ENCODE measurements around the gene TMIE. TPM values are rescaled to one million over a fixed set of nuclear protein-coding genes. Genes with fewer than 3 reads are reported as not detected.

TMIE gene
- total RNA-seq, 2 donors from 2014 or later = 0.18 to 1.6 TPM

GRCh38 chr3:46695177-46695961 is 5.8 kb upstream of the TMIE start:
- TF ChIP-seq POLR2AphosphoS5 (IDR thresholded peaks at IDR 0.05) = peak; percentile 16
- no peak for TF ChIP-seq CTCF (IDR thresholded peaks at IDR 0.05)
- TF ChIP-seq POLR2A (IDR thresholded peaks at IDR 0.05) = no peak
- H3K4me3 ChIP-seq = no peak overlapping the region
- no peaks in the 10 kb centered on the region for H3K27me3 ChIP-seq (replicated peaks; ENCODE audit: insufficient read depth)
- no peak for DNase-seq (ENCODE audit: low spot score)
- H3K4me1 ChIP-seq (replicated peaks) = peaks cover 5% of the 10 kb centered on the region
- H3K27ac ChIP-seq = no peak overlapping the region
- 82% methylated on average over 11 of the region's 11 CpGs for WGBS
- no peaks in the 10 kb centered on the region for H3K9me3 ChIP-seq
- H3K36me3 ChIP-seq = no peaks in the 10 kb centered on the region
- intact Hi-C loops (cut with DNase I) = no loop called here

GRCh38 chr3:46695962-46696894 is 5.0 kb upstream of the TMIE start:
- no peak overlapping the region for H3K27ac ChIP-seq
- peaks cover 7% of the 10 kb centered on the region for H3K4me1 ChIP-seq (replicated peaks)
- no peaks in the 10 kb centered on the region for H3K9me3 ChIP-seq
- H3K27me3 ChIP-seq (replicated peaks; ENCODE audit: insufficient read depth) = no peaks in the 10 kb centered on the region
- intact Hi-C loops (cut with DNase I) = no loop called here
- no peaks in the 10 kb centered on the region for H3K36me3 ChIP-seq
- 75% methylated on average over 4 of the region's 4 CpGs for WGBS
- no peak for TF ChIP-seq POLR2AphosphoS5 (IDR thresholded peaks at IDR 0.05)
- TF ChIP-seq CTCF (IDR thresholded peaks at IDR 0.05) = no peak
- TF ChIP-seq POLR2A (IDR thresholded peaks at IDR 0.05) = no peak
- DNase-seq (ENCODE audit: low spot score) = no peak
- no peak overlapping the region for H3K4me3 ChIP-seq

GRCh38 chr3:46699676-46700523 is 1.3 kb upstream of the TMIE start:
- intact Hi-C loops (cut with DNase I) = loop anchor here (10.0 kb wide), 3 partner anchors 165 to 625 kb away; partner anchors contain the start of gene MYL3
- no peak for DNase-seq (ENCODE audit: low spot score)
- H3K4me1 ChIP-seq (replicated peaks) = peaks cover 5% of the 10 kb centered on the region

More at GRCh38 chr3:46699676-46700523, 1.3 kb upstream of the TMIE start:
- H3K27ac ChIP-seq = no peak overlapping the region
- no peaks in the 10 kb centered on the region for H3K36me3 ChIP-seq
- WGBS = 90% methylated on average over 8 of the region's 8 CpGs
- no peaks in the 10 kb centered on the region for H3K9me3 ChIP-seq
- no peak for TF ChIP-seq CTCF (IDR thresholded peaks at IDR 0.05)
- TF ChIP-seq POLR2A (IDR thresholded peaks at IDR 0.05) = no peak
- TF ChIP-seq POLR2AphosphoS5 (IDR thresholded peaks at IDR 0.05) = no peak
- H3K27me3 ChIP-seq (replicated peaks; ENCODE audit: insufficient read depth) = peaks cover 6% of the 10 kb centered on the region
- no peak overlapping the region for H3K4me3 ChIP-seq
